Lung (tissue), 12 donors: Measurements from ENCODE around the gene GUCY2D. TPM values are rescaled to one million over a fixed set of nuclear protein-coding genes. Genes with fewer than 3 reads are reported as not detected.

Source experiments
- ATAC-seq: fragments of 200-7000 bp; cut with Tn5 transposase; one replicate; pipeline ENCODE4 v1.9.1; 2020; ENCODE audit warnings: moderate number of reproducible peaks; ENCODE audit not compliant: insufficient read depth, low FRiP score
- DNase-seq, 3 donors: peaks; one replicate each; pipeline ENCODE4 v3.0.0-alpha.2; 2013 to 2017
- H3K27ac ChIP-seq, 2 donors: one replicate each; pipeline ENCODE4 v1.5.1; 2013; ENCODE audit warnings: mild to moderate bottlenecking in 2 of 2, moderate library complexity in 2 of 2, control low read depth in 1 of 2, inconsistent platforms in 1 of 2, low read depth in 1 of 2, low read length in 1 of 2
- H3K27me3 ChIP-seq, 3 donors: one replicate each; pipeline ENCODE4 v1.5.1; 2013; ENCODE audit warnings: low read length in 2 of 3; ENCODE audit not compliant: control insufficient read depth in 3 of 3, insufficient read depth in 3 of 3
- H3K36me3 ChIP-seq, 4 donors: one replicate each; pipeline ENCODE4 v1.5.1; 2013; ENCODE audit warnings: low read length in 4 of 4, mild to moderate bottlenecking in 1 of 4, moderate library complexity in 1 of 4; ENCODE audit not compliant: control insufficient read depth in 4 of 4, insufficient read depth in 4 of 4
- H3K4me1 ChIP-seq, 5 donors: one replicate each; pipeline ENCODE4 v1.5.1; 2013; ENCODE audit warnings: low read length in 5 of 5, mild to moderate bottlenecking in 2 of 5, moderate library complexity in 1 of 5; ENCODE audit not compliant: control insufficient read depth in 5 of 5, insufficient read depth in 5 of 5
- H3K4me3 ChIP-seq: one replicate; pipeline ENCODE4 v1.5.1; 2013; ENCODE audit warnings: mild to moderate bottlenecking, control low read depth, moderate library complexity
- H3K9ac ChIP-seq, 2 donors: one replicate each; pipeline ENCODE4 v1.5.1; 2013; ENCODE audit warnings: low read length in 2 of 2, control low read depth in 1 of 2; ENCODE audit not compliant: insufficient read depth in 1 of 2
- H3K9me3 ChIP-seq, 4 donors: one replicate each; pipeline ENCODE4 v1.5.1; 2013; ENCODE audit warnings: low read length in 3 of 4, mild to moderate bottlenecking in 1 of 4, moderate library complexity in 1 of 4; ENCODE audit not compliant: control insufficient read depth in 4 of 4, insufficient read depth in 3 of 4
- WGBS, 2 donors: extraction: QIAGEN DNeasy Blood & Tissue Kit; methylation state at CpG; one replicate each; pipeline ENCODE4 v1.1.7; 2013; 5-methylcytosine and 5-hydroxymethylcytosine counted together
- polyA plus RNA-seq, 2 donors: library from polyadenylated mRNA; stranded (reverse); fragments of 200-250 nt; gene quantifications; one replicate each; pipeline ENCODE4 v1.2.1, GENCODE V29; 2013
- total RNA-seq, 2 donors: library from RNA; depleted of rRNA in 1 of 2; stranded (reverse); fragments of >200 nt in 1 of 2; gene quantifications; one replicate each; pipeline ENCODE4 v1.2.1, GENCODE V29; 2014 to 2021
- TF ChIP-seq, protein P1 (sequence below): IDR thresholded peaks from 2 replicates; pipeline ENCODE4 v1.5.1; 2012; ENCODE audit warnings: mild to moderate bottlenecking; ENCODE audit errors: control extremely low read depth, extremely low read depth
- donor health status: control.
- donor health status: control.
- donor health status: Bipolar disorder and iron deficiency.
- donor health status: healthy.
- donor health status: DM: yes; HTN: yes; CAD: no.

Gene GUCY2D
- total and polyA plus RNA-seq, 4 donors: 0.20 to 1.8 (median 0.39) TPM

DNA sequence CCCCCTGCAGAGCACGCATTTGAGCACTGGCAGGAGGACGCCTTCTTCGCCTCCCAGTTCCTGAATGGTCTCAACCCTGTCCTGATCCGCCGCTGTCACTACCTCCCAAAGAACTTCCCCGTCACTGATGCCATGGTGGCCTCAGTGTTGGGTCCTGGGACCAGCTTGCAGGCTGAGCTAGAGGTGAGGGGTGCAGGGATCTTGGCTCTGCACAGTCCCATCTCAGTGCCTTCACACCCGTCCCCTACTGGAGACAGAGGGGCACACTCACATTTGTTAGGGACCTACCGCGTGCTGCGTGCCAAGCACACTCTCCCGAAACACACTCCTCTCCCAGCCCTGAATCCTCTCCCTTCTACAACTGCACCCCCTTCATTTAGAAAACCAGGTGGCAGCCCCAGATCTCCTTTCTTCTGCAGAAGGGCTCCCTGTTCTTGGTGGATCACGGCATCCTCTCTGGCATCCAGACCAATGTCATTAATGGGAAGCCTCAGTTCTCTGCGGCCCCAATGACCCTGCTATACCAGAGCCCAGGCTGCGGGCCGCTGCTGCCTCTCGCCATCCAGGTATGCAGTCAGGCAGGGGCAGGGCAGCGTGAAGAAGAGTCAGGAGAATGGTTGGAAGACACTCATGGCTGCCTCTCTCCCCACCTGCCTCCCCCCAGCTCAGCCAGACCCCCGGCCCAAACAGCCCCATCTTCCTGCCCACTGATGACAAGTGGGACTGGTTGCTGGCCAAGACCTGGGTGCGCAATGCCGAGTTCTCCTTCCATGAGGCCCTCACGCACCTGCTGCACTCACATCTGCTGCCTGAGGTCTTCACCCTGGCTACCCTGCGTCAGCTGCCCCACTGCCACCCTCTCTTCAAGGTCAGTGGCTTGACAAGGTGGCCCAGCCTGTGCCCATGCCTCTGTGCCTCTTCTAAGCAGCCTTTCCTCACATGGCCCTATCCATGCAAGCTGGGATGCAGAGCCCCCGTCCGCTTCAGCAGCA is 42.7 kb downstream of the GUCY2D start:
- Histone ChIP-seq H3K27me3 (no peaks in the 10 kb centered on the region), H3K36me3 (no peaks in the 10 kb centered on the region), H3K9me3 (peaks cover 0 to under 1% (median 0%) of the 10 kb centered on the region in 4 donors), H3K9ac (no peak overlapping the region), H3K4me1 (peaks cover 0 to 8% (median 0%) of the 10 kb centered on the region in 5 donors), H3K4me3 (no peak overlapping the region), H3K27ac (no peak overlapping the region)
- ATAC-seq (no peak), DNase-seq (no peak)
- WGBS, 2 donors: 85 to 96% methylated on average over 22 to 24 of the region's 24 CpGs
- TF ChIP-seq, protein P1, sequence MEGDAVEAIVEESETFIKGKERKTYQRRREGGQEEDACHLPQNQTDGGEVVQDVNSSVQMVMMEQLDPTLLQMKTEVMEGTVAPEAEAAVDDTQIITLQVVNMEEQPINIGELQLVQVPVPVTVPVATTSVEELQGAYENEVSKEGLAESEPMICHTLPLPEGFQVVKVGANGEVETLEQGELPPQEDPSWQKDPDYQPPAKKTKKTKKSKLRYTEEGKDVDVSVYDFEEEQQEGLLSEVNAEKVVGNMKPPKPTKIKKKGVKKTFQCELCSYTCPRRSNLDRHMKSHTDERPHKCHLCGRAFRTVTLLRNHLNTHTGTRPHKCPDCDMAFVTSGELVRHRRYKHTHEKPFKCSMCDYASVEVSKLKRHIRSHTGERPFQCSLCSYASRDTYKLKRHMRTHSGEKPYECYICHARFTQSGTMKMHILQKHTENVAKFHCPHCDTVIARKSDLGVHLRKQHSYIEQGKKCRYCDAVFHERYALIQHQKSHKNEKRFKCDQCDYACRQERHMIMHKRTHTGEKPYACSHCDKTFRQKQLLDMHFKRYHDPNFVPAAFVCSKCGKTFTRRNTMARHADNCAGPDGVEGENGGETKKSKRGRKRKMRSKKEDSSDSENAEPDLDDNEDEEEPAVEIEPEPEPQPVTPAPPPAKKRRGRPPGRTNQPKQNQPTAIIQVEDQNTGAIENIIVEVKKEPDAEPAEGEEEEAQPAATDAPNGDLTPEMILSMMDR: no peak

DNA sequence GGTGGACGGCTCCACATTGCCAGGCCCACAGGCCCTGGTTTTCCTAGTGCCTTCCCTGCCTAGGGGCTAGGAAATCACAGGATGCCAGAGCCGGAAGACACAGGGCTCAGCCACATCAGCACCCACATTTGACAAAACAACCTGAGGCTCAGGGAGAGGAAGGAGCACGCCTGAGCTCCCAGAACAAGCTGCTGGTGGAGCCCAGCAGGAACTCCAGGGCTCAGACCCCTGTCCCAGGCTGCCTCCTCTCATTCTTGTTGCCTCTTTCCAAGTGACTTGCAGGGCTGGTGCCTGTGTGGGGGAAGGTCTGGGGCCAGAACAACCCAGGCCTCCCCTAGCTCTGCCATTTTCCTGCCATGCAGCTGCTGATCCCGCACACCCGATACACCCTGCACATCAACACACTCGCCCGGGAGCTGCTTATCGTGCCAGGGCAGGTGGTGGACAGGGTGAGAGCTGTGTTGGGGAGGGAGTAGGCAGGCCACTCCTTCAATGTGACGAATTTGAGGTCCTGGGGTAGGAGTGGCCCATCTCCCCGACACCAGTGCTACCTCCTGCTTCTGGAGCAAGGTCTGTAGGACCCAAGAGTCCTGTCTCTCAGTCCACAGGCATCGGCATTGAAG is 44.0 kb downstream of the GUCY2D start:
- H3K27ac ChIP-seq: no peak overlapping the region
- no peak overlapping the region for H3K4me3 ChIP-seq
- H3K27me3 ChIP-seq: no peaks in the 10 kb centered on the region
- no peaks in the 10 kb centered on the region for H3K9me3 ChIP-seq
- no peak overlapping the region for H3K9ac ChIP-seq
- H3K4me1 ChIP-seq: no peaks in the 10 kb centered on the region
- no peaks in the 10 kb centered on the region for H3K36me3 ChIP-seq
- 91 to 95% methylated on average over 11 of the region's 11 CpGs for WGBS, 2 donors
- DNase-seq (no peak), ATAC-seq (no peak)
- TF ChIP-seq, protein P1: no peak

DNA sequence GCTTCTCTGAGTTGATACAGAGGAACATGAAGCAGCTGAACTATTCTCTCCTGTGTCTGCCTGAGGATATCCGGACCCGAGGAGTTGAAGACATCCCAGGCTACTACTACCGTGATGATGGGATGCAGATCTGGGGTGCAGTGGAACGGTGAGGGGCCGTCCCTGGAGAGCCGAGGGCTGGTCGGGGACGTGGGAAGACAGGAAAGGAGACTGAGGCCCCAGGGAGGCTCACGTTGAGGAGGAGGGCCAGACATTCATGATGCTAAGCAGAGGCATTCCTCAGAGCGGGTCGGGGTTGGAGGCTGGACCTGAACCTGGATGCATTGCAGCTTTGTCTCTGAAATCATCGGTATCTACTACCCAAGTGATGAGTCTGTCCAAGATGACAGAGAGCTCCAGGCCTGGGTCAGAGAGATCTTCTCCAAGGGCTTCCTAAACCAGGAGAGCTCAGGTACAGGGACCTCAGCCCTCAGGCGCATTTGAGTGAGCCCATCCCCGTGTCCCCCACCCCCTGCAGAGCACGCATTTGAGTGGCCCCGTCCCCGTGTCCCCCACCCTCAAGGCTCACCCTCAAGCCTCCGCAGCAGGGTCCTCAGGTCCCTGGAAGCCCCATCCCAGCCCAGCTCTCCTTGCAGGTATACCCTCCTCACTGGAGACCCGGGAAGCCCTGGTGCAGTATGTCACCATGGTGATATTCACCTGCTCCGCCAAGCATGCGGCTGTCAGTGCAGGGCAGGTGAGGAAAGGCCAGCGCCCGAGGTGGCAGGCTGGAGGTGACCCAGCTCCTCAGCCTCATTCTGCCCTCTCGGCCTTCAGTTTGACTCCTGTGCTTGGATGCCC is 44.7 kb downstream of the GUCY2D start:
- no peaks in the 10 kb centered on the region for H3K36me3 ChIP-seq
- no peaks in the 10 kb centered on the region for H3K4me1 ChIP-seq
- H3K9ac ChIP-seq: no peak overlapping the region
- WGBS, 2 donors: 84 to 89% methylated on average over 24 of the region's 24 CpGs
- DNase-seq (no peak), ATAC-seq (no peak)
- TF ChIP-seq, protein P1: no peak
- no peak overlapping the region for H3K27ac ChIP-seq
- H3K9me3 ChIP-seq: no peaks in the 10 kb centered on the region
- no peaks in the 10 kb centered on the region for H3K27me3 ChIP-seq
- H3K4me3 ChIP-seq: no peak overlapping the region
